ENCODE results near the gene DNMT3B.

GRCh38 chr20:32806356-32806755, 44.2 kb downstream of the DNMT3B start:
- TF ChIP-seq POLR2A (IDR thresholded peaks at IDR 0.05) (no peak), CTCF (IDR thresholded peaks at IDR 0.05) (no peak)
